ENCODE measurements around the gene SLAMF7. TPM values are rescaled to one million over a fixed set of nuclear protein-coding genes. Genes with fewer than 3 reads are reported as not detected.

The SLAMF7 gene
- total RNA-seq, 1 donor from 2014 or later, result 0.48 TPM

DNA sequence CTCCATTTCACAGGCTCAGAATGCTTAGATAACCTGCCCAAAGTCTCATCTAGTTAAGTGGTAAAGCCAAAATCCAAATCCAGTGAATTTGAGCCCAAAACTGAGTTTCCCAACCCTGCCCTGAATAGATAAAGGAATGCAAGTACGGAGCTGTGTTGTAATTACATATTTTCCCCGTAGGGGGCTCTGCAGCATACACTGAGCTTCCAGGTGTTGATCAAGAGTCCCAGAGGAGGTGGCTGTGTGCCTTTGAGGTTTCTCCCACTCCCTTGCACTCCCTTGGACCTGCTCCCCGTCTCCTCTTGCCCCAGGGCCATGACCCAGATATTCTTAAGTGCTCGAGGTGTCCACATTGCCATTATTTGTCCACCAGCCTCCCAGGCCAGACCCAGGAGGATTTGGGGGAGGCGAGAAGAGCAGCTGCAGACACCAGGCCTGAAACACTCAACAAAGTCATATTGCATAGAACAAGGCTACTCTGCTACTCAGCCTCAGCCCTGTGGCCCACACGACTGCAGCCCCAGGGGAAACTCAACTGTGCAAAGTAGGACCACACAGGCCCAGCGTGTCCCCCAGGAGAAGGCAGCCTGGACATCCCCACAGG, 38.5 kb downstream of the SLAMF7 start:
- peaks cover 9% of the 10 kb centered on the region for H3K4me1 Mint-ChIP-seq (ENCODE audit: unreplicated experiment)

DNA sequence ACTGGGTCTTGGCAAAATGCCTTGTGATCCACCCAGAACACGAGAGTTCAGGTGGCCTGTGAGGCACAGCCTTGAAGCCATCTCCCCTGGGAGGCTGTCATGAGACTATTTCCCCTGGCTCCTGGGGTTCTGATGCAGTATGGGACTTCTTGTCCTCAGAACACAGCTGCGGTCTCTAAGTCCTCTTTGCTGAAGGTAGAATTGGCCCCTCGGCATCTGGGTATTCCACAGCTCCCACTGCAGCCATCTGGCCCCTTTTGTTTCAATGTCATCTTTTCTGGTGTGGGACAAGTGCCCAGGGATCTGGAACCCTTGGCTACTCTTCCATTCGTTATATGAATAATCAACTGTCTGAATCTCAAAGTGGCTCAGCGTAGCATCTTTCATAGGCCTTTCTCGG, 39.9 kb downstream of the SLAMF7 start:
- Mint-ChIP-seq H3K4me1 (ENCODE audit: unreplicated experiment) (peaks cover 9% of the 10 kb centered on the region), H3K9me3 (no peaks in the 10 kb centered on the region), H3K4me3 (no peak overlapping the region), H3K36me3 (no peaks in the 10 kb centered on the region), H3K27ac (no peak overlapping the region), H3K27me3 (peaks cover 3% of the 10 kb centered on the region)
- TF ChIP-seq, protein P1, sequence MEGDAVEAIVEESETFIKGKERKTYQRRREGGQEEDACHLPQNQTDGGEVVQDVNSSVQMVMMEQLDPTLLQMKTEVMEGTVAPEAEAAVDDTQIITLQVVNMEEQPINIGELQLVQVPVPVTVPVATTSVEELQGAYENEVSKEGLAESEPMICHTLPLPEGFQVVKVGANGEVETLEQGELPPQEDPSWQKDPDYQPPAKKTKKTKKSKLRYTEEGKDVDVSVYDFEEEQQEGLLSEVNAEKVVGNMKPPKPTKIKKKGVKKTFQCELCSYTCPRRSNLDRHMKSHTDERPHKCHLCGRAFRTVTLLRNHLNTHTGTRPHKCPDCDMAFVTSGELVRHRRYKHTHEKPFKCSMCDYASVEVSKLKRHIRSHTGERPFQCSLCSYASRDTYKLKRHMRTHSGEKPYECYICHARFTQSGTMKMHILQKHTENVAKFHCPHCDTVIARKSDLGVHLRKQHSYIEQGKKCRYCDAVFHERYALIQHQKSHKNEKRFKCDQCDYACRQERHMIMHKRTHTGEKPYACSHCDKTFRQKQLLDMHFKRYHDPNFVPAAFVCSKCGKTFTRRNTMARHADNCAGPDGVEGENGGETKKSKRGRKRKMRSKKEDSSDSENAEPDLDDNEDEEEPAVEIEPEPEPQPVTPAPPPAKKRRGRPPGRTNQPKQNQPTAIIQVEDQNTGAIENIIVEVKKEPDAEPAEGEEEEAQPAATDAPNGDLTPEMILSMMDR (conservative IDR thresholded peaks at IDR 0.05), result no peak
- DNase-seq (ENCODE audit: extremely low spot score, unreplicated experiment), result no peak

More for the DNA sequence above, 38.5 kb downstream of the SLAMF7 start:
- Mint-ChIP-seq H3K4me3 (no peak overlapping the region), H3K36me3 (no peaks in the 10 kb centered on the region), H3K27ac (no peak overlapping the region), H3K9me3 (no peaks in the 10 kb centered on the region), H3K27me3 (peaks cover 3% of the 10 kb centered on the region)
- TF ChIP-seq, protein P1 (conservative IDR thresholded peaks at IDR 0.05), result peak; percentile 66
- DNase-seq (ENCODE audit: extremely low spot score, unreplicated experiment), result no peak

DNA sequence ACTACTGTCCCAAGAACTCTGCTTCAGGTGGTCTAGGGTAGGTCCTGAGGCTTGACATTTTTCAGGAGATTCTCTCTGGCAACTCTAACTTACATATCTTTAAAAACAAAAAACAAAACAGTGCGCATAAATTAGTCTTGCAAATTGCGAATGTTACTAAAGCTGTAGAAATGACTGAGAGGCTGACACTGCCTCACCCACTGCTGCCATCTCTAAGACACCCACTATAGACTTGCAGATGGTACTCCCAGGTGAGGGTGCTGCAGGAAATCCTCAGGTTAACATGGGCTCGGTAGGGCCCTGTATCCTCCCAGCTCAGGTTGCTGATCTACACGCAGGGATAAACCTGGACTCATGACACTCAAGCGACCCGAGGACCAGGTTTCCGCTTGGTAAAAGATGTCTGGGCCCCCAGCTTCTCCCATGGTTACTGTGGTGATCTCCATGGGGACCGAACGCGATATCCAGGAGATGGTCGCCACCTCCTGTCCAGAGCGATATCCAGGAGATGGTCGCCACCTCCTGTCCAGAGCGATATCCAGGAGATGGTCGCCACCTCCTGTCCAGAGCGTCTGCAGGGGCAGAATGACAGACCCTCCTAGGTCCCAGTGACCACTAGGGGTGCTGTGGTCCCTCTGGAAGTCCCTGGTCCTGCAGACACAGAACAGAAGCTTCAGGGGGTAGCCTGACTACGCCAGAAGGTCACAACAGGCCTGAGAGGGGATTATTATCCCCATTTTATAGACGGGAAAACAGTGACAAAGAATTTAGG, 40.8 kb downstream of the SLAMF7 start:
- no peak overlapping the region for H3K27ac Mint-ChIP-seq

DNA sequence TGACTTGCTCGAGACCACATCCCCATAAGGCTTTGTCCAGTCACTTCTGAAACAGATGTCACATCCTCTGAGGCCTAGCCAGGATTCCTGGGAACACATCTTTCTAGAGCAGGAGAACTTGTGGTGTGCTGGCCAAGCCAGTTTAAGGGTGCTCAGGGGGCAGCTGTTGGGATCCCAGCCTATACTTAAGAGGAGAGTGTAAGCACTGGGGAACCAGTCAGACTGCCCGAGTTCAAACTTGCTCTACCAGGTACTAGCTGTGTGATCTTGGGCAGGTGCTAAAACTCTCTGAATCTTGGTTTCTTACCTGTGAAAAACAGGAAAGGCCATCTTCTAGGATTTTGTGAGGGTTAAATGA, 41.3 kb downstream of the SLAMF7 start:
- TF ChIP-seq, protein P1 (conservative IDR thresholded peaks at IDR 0.05), result no peak
- no peaks in the 10 kb centered on the region for H3K36me3 Mint-ChIP-seq
- no peak overlapping the region for H3K27ac Mint-ChIP-seq
- H3K27me3 Mint-ChIP-seq, result no peaks in the 10 kb centered on the region
- H3K9me3 Mint-ChIP-seq, result no peaks in the 10 kb centered on the region
- peaks cover 9% of the 10 kb centered on the region for H3K4me1 Mint-ChIP-seq (ENCODE audit: unreplicated experiment)
- no peak for DNase-seq (ENCODE audit: extremely low spot score, unreplicated experiment)
- no peak overlapping the region for H3K4me3 Mint-ChIP-seq

More for the DNA sequence above, 40.8 kb downstream of the SLAMF7 start:
- no peak for DNase-seq (ENCODE audit: extremely low spot score, unreplicated experiment)
- Mint-ChIP-seq H3K4me1 (ENCODE audit: unreplicated experiment) (peaks cover 9% of the 10 kb centered on the region), H3K36me3 (no peaks in the 10 kb centered on the region), H3K9me3 (no peaks in the 10 kb centered on the region), H3K4me3 (no peak overlapping the region), H3K27me3 (peaks cover 2% of the 10 kb centered on the region)
- TF ChIP-seq, protein P1 (conservative IDR thresholded peaks at IDR 0.05), result peak; percentile 69

DNA sequence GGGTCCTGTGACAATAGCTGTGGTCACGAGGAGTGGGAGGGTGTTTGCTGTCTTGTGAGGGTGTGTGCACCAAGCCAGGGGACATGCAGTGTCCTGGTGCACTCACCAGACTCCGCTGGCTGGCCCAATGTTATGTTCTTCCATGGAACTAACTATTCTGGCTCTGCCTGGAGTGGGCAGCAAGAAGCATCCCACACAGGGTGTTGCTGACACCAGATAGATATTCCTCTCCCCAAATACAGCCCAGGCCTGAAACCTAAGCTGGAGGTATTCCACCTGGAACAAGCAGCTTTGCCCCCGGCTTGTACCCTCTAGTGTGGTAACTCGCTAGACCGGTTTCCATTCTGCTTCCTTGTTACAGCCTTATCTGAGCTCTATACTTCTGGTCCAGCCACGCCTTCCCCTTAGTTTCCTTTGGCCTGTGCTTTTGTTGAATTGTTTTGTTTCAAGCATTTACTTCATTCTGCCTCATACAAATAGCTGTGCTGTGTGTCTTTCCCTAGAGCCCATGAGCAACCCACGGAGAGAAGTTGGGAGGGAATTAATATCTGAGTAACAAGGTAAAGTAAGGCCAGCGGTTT, 42.2 kb downstream of the SLAMF7 start:
- Mint-ChIP-seq H3K36me3 (no peaks in the 10 kb centered on the region), H3K4me1 (ENCODE audit: unreplicated experiment) (peaks cover 9% of the 10 kb centered on the region), H3K4me3 (peak overlapping the region; percentile 62), H3K27ac (peak overlapping the region; percentile 94), H3K9me3 (no peaks in the 10 kb centered on the region), H3K27me3 (no peaks in the 10 kb centered on the region)
- DNase-seq (ENCODE audit: extremely low spot score, unreplicated experiment), result no peak
- TF ChIP-seq, protein P1 (conservative IDR thresholded peaks at IDR 0.05), result no peak
